VCaP (cell line): ENCODE measurements around the gene SHTN1.

ENCODE experiments used
- H3K27ac ChIP-seq: fragments of 450-650 bp; 2 replicates; pipeline ENCODE4 v1.5.1; 2017
- CTCF ChIP-seq: fragments of 450-650 bp; conservative IDR thresholded peaks from 2 replicates; pipeline ENCODE4 v1.5.1; 2017; ENCODE audit warnings: mild to moderate bottlenecking, moderate library complexity

Gene SHTN1

DNA sequence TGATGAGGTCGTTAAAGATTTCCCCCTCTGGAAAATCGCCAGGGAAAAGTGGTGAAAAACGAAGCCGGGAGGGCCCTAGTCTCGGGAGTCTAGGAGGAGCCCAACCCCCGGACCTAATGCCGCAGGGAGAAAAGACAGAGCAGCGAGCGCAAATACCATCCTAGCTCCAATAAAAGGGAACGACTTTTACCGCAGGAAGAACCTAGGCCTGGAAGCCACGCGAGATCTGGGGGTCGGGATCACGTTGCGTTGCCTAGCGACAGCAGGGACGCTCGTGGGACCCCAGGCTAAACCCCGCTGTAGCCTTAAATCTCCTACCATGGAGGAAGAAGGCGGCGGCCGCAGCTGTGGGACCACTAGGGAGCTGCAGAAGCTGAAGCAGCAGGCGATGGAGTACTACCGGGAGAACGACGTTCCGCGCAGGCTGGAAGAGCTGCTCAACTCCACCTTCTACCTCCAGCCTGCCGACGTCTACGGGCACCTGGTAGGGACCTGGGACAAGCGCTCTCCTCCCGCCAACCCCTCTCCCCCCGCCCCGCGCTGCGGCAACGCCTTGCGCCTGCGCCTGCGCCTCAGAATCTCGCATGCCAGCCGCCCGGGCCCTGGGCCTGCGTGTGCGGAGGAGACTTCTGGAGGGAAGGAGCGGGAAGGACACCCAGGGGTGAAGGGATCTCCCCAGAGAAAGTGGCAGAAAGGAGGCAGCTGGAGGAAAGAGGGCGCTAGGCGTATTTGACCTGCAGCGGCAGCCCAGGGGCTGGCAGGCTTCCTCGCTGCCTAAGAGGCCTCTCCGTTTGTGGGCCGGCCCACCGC is 155.5 kb downstream of the SHTN1 start, which contains the start of gene ENO4:
ENO4 (plus strand) TSS at position 252 of the 810 bp plus-strand sequence; CDS start at position 320, 68 bp downstream.
- peak within 1 kb of the TSS; percentile 85 for H3K27ac ChIP-seq

GRCh38 chr10:116848944-116849247 is 156.1 kb downstream of the SHTN1 start:
- H3K27ac ChIP-seq = peak overlapping the region; percentile 85
- no peak for TF ChIP-seq CTCF

More for the DNA sequence above, 155.5 kb downstream of the SHTN1 start, which contains the start of gene ENO4:
- no peak for TF ChIP-seq CTCF

GRCh38 chr10:116848032-116848943 is 156.7 kb downstream of the SHTN1 start:
- TF ChIP-seq CTCF = no peak
- H3K27ac ChIP-seq = peak overlapping the region; percentile 85

- TF ChIP-seq CTCF = no peak
- H3K27ac ChIP-seq = no peak overlapping the region
Observed at GRCh38 chr10:116845823-116846222, 159.2 kb downstream of the SHTN1 start.

DNA sequence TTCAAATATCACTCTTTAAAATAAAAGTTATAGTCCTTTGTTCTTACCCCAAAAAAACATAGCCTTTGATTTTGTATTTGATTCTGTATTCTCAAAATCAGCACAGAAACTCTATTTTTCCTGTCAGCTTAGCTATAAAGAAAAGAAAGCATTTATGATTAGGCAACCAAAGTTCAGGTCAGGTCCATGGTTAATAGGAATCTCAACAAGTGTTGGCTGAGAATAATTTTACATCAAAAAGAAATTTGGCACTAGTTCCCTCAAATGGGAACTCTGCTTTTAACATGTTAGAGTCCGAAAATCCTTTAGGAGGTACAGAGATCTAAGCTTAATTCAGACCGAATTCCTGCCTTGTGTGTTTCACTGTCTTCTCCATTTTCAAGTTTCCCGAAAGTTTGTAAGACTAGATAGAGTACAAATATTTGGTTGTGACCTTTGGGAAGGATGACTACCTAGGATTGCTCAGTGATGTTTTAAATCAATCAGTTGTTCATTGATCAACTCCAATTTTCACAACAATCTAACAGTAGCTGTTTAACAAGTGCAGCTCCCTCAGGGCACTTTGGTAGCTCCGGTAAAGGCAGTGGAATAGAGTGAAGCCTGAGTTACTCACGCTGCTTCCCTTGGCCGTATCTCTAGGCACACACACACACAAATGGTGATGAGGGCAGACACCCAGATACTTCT is 164.5 kb downstream of the SHTN1 start:
- no peak overlapping the region for H3K27ac ChIP-seq
- TF ChIP-seq CTCF = no peak

GRCh38 chr10:116838143-116838725 is 166.8 kb downstream of the SHTN1 start:
- TF ChIP-seq CTCF = no peak
- H3K27ac ChIP-seq = no peak overlapping the region
